Stimulated activated CD4-positive, alpha-beta T cell treated with anti-CD3 and anti-CD28 coated beads, Interleukin-4, amount 100 ng/mL, for 1 hour (primary cell): ENCODE measurements around the gene COLEC11.
"Not testable (repeated sequence)": the region's sequence is repeated elsewhere in the genome, so short reads cannot be mapped to it uniquely, and the experiment has no call there.

Experiments used
- DNase-seq: peaks from one replicate; pipeline ENCODE4 v3.0.0-alpha.2; 2020

COLEC11 gene

GRCh38 chr2:3655871-3656761 lies 61.2 kb downstream of the COLEC11 start:
- DNase-seq = no peak

GRCh38 chr2:3656762-3657721 lies 62.1 kb downstream of the COLEC11 start:
- DNase-seq = no peak

GRCh38 chr2:3657881-3658280 lies 63.0 kb downstream of the COLEC11 start, which contains the start of gene ALLC:
Gene ALLC (plus strand): TSS chr2:3658200. CDS start chr2:3671158, 12,958 bp downstream.
- no peak for DNase-seq

- no peak for DNase-seq
These were observed 64.8 kb downstream of the COLEC11 start for GRCh38 chr2:3659447-3660432.

GRCh38 chr2:3660640-3661039 lies 65.7 kb downstream of the COLEC11 start:
- not testable (repeated sequence) for DNase-seq

- no peak for DNase-seq
These were observed 66.3 kb downstream of the COLEC11 start for GRCh38 chr2:3661149-3661660.

- DNase-seq = no peak
These were observed 67.3 kb downstream of the COLEC11 start for GRCh38 chr2:3662239-3662638.

GRCh38 chr2:3664118-3664517 lies 69.2 kb downstream of the COLEC11 start:
- DNase-seq = no peak

GRCh38 chr2:3664925-3665324 lies 70.0 kb downstream of the COLEC11 start:
- DNase-seq = no peak

GRCh38 chr2:3665886-3666612 lies 71.1 kb downstream of the COLEC11 start:
- no peak for DNase-seq

- DNase-seq = no peak
These were observed 71.7 kb downstream of the COLEC11 start for GRCh38 chr2:3666613-3666975.

GRCh38 chr2:3667151-3667631 lies 72.3 kb downstream of the COLEC11 start:
- DNase-seq = no peak

GRCh38 chr2:3669656-3670055 lies 74.7 kb downstream of the COLEC11 start:
- no peak for DNase-seq

GRCh38 chr2:3670376-3670775 lies 75.5 kb downstream of the COLEC11 start:
- DNase-seq = no peak

GRCh38 chr2:3670941-3671340 lies 76.0 kb downstream of the COLEC11 start:
- no peak for DNase-seq

- no peak for DNase-seq
These were observed 78.2 kb downstream of the COLEC11 start for GRCh38 chr2:3672861-3673678.

- DNase-seq = no peak
These were observed 79.3 kb downstream of the COLEC11 start for GRCh38 chr2:3674066-3674845.

- no peak for DNase-seq
These were observed 80.8 kb downstream of the COLEC11 start for GRCh38 chr2:3675687-3676086.

- DNase-seq = no peak
These were observed 82.5 kb downstream of the COLEC11 start for GRCh38 chr2:3677436-3677835.
